ENCODE data around the gene ADAM19.

- TF ChIP-seq, protein P1, sequence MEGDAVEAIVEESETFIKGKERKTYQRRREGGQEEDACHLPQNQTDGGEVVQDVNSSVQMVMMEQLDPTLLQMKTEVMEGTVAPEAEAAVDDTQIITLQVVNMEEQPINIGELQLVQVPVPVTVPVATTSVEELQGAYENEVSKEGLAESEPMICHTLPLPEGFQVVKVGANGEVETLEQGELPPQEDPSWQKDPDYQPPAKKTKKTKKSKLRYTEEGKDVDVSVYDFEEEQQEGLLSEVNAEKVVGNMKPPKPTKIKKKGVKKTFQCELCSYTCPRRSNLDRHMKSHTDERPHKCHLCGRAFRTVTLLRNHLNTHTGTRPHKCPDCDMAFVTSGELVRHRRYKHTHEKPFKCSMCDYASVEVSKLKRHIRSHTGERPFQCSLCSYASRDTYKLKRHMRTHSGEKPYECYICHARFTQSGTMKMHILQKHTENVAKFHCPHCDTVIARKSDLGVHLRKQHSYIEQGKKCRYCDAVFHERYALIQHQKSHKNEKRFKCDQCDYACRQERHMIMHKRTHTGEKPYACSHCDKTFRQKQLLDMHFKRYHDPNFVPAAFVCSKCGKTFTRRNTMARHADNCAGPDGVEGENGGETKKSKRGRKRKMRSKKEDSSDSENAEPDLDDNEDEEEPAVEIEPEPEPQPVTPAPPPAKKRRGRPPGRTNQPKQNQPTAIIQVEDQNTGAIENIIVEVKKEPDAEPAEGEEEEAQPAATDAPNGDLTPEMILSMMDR (conservative IDR thresholded peaks at IDR 0.05; ENCODE audit: low read length): no peak
- TF ChIP-seq EZH2phosphoT487 (IDR thresholded peaks at IDR 0.05; ENCODE audit: borderline replicate concordance): no peak
Observed at GRCh38 chr5:157608972-157609565, 33.5 kb upstream of the ADAM19 start.

Data from Loucy (cell line).